Testis (tissue), 3 donors: ENCODE data around the gene RBM20. TPM values are rescaled to one million over a fixed set of nuclear protein-coding genes. Genes with fewer than 3 reads are reported as not detected.

Experiments used
- DNase-seq: peaks from one replicate; pipeline ENCODE4 v3.0.0-alpha.2; 2019
- H3K27ac ChIP-seq, 2 donors: fragments of 200-600 bp; sonication (generic); one replicate each; pipeline ENCODE4 v1.5.1; 2019
- H3K27me3 ChIP-seq: fragments of 200-600 bp; sonication (generic); one replicate; pipeline ENCODE4 v1.5.1; 2019
- H3K36me3 ChIP-seq: fragments of 200-600 bp; sonication (generic); one replicate; pipeline ENCODE4 v1.5.1; 2017; ENCODE audit warnings: low read depth; ENCODE audit errors: missing control alignments
- H3K4me1 ChIP-seq: fragments of 200-600 bp; sonication (generic); one replicate; pipeline ENCODE4 v1.5.1; 2019
- H3K4me3 ChIP-seq, 2 donors: fragments of 200-600 bp; sonication (generic); one replicate each; pipeline ENCODE4 v1.5.1; 2017 to 2019
- H3K9me3 ChIP-seq: fragments of 200-600 bp; sonication (generic); one replicate; pipeline ENCODE4 v1.5.1; 2017
- CTCF ChIP-seq, 3 experiments: fragments of 450-650 bp in 2 of 3; fragments of 200-600 bp in 1 of 3; sonication (generic) in 1 of 3; IDR thresholded peaks; one replicate each; pipeline ENCODE4 v1.5.1; 2016 to 2019; ENCODE audit warnings: antibody characterized with exemption in 3 of 3, mild to moderate bottlenecking in 2 of 3, moderate library complexity in 1 of 3
- POLR2A ChIP-seq: fragments of 450-650 bp; IDR thresholded peaks from one replicate; pipeline ENCODE4 v1.6.1; 2017; ENCODE audit warnings: antibody characterized with exemption, mild to moderate bottlenecking, moderate library complexity
- WGBS, 2 donors: methylation state at CpG; one replicate each; pipeline ENCODE4 v1.1.5; 2018; 5-methylcytosine and 5-hydroxymethylcytosine counted together
- intact Hi-C: fragments of 100-400 bp; cut with DNase I; formaldehyde crosslinking; loops from one replicate; pipeline ENCODE4 v1.15.1; 2023; ENCODE audit warnings: low total_unique reads
- polyA plus RNA-seq: library from polyadenylated mRNA; stranded (reverse); fragments of 350-450 nt; fragmentation: Illumina TruSeq; extraction: RNeasy Lipid Tissue Mini Kit (QIAGEN cat#74804); gene quantifications from one replicate; pipeline ENCODE4 v1.2.3, GENCODE V29; 2014; ENCODE audit warnings: low read depth, low replicate concordance; ENCODE audit not compliant: insufficient read depth
- total RNA-seq, 2 donors: library from RNA; depleted of rRNA; stranded (reverse); fragments of >200 nt; gene quantifications; one replicate each; pipeline ENCODE4 v1.2.3, GENCODE V29; 2016

Gene RBM20
- total and polyA plus RNA-seq, 3 donors from 2014 or later, result 1.7 to 5.3 (median 3.1) TPM

- Histone ChIP-seq H3K36me3 (no peaks in the 10 kb centered on the region), H3K9me3 (no peaks in the 10 kb centered on the region), H3K27ac (peak overlapping the region; percentile 42 to 81), H3K27me3 (no peaks in the 10 kb centered on the region), H3K4me1 (peaks cover 67% of the 10 kb centered on the region), H3K4me3 (no peak overlapping the region)
- intact Hi-C loops, result no loop called here
- TF ChIP-seq CTCF (IDR thresholded peaks at IDR 0.05) (no peak), POLR2A (no peak)
- WGBS, 2 donors, result 44 to 50% methylated on average over 3 of the region's 3 CpGs
- DNase-seq, result no peak
Observed at GRCh38 chr10:110836706-110837105, 192.6 kb downstream of the RBM20 start.

GRCh38 chr10:110837418-110838171, 193.5 kb downstream of the RBM20 start:
- H3K27ac ChIP-seq, result peak overlapping the region; percentile 42 to 81
- H3K4me3 ChIP-seq, result no peak overlapping the region
- DNase-seq, result peak; percentile 66
- H3K9me3 ChIP-seq, result no peaks in the 10 kb centered on the region
- TF ChIP-seq CTCF (IDR thresholded peaks at IDR 0.05) (no peak), POLR2A (no peak)
- intact Hi-C loops, result no loop called here
- H3K4me1 ChIP-seq, result peaks cover 74% of the 10 kb centered on the region
- no peaks in the 10 kb centered on the region for H3K36me3 ChIP-seq
- H3K27me3 ChIP-seq, result no peaks in the 10 kb centered on the region
- WGBS, 2 donors, result 36 to 53% methylated on average over 2 of the region's 2 CpGs

GRCh38 chr10:110840225-110840922, 196.2 kb downstream of the RBM20 start:
- no peaks in the 10 kb centered on the region for H3K27me3 ChIP-seq
- no peak for TF ChIP-seq POLR2A
- TF ChIP-seq CTCF (IDR thresholded peaks at IDR 0.05), result no peak
- H3K4me3 ChIP-seq, result no peak overlapping the region
- peak; percentile 56 for DNase-seq
- 55 to 62% methylated on average over 5 of the region's 5 CpGs for WGBS, 2 donors
- H3K27ac ChIP-seq, result peak overlapping the region; percentile 18 to 47
- no peaks in the 10 kb centered on the region for H3K36me3 ChIP-seq
- H3K9me3 ChIP-seq, result no peaks in the 10 kb centered on the region
- intact Hi-C loops, result no loop called here
- peaks cover 65% of the 10 kb centered on the region for H3K4me1 ChIP-seq

- intact Hi-C loops, result no loop called here
- Histone ChIP-seq H3K4me3 (no peak overlapping the region), H3K27ac (peak overlapping the region; percentile 18 to 47), H3K36me3 (no peaks in the 10 kb centered on the region), H3K4me1 (peaks cover 65% of the 10 kb centered on the region), H3K9me3 (no peaks in the 10 kb centered on the region), H3K27me3 (no peaks in the 10 kb centered on the region)
- DNase-seq, result no peak
- TF ChIP-seq CTCF (IDR thresholded peaks at IDR 0.05) (no peak), POLR2A (no peak)
- 65 to 76% methylated on average over 3 of the region's 3 CpGs for WGBS, 2 donors
Observed at GRCh38 chr10:110840923-110841428, 196.8 kb downstream of the RBM20 start.
